Stimulated activated CD4-positive, alpha-beta T cell treated with anti-CD3 and anti-CD28 coated beads, Interleukin-1b, Interleukin-23, amount 100 ng/mL, for 24 hours (primary cell): ENCODE results near the gene PREX1.
"Not testable (repeated sequence)": the region's sequence is repeated elsewhere in the genome, so short reads cannot be mapped to it uniquely, and the experiment has no call there.

ENCODE experiments used
- DNase-seq, 4 experiments: peaks; one replicate each; pipeline ENCODE4 v3.0.0-alpha.2; 2020; ENCODE audit warnings: low read depth in 4 of 4, low spot score in 1 of 4

The PREX1 gene

GRCh38 chr20:48610996-48611395 is 216.8 kb downstream of the PREX1 start:
- DNase-seq, result no peak

- no peak for DNase-seq
Observed at GRCh38 chr20:48609491-48609978, 218.3 kb downstream of the PREX1 start.

DNA sequence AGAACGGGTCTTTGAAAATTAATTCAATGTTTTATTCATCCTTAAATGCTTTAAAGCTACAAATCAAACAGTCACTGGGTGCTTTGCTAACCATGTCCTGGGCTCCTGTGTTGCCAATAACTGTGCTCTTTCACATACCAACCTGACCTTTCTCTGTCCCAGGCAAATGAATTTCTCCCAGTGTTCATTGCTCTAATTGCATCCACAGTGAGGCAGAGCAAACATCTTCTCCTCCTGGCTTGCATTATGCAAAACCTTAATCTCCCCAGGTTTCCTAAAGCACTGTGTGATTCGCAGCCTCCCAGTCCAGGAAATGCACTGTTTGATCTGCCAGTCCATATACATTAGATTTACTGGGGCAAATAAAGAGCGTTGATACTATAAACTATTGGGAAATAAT is 219.0 kb downstream of the PREX1 start:
- no peak for DNase-seq

GRCh38 chr20:48607544-48607865 is 220.3 kb downstream of the PREX1 start:
- DNase-seq, result no peak

- no peak for DNase-seq
Observed at GRCh38 chr20:48606841-48607543, 220.8 kb downstream of the PREX1 start.

- DNase-seq, result no peak
Observed at GRCh38 chr20:48606172-48606840, 221.5 kb downstream of the PREX1 start.

DNA sequence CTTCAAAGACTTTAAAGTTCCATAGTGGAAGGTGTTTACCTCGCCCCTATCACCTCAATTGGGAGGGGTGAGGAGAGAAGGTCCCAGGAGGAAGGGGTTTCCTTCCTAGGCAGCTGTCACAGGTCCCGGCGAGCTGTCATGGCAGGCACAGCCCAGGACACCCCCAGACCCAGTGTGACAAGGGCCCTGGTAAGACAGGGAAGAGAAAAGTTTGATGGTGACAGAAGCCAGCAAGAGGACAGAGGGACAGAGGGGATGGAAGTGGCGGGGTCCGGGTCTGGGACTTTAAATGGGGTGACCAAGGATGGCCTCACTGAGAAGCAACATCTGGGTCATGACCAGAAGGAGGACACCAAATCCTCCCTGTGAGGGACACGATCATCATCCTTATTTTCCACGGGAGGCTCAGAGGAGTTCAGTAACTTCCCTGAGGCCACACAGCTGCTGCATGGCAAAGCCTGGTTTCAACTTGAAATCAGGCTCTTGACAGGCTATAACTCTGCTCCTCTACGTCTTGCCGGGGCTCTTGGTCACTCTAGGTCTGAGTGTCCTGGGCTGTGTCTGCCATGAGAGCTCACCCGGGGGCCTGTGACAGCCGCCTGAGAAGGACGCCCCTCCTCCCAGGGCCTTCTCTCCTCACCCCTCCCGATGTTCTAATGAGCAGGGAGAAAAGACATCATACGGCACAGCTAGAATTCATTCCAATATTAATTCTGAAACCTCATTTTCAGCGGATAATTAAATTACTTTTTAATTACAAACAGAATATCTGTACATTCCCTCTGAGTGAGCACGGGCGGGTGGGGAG is 222.2 kb downstream of the PREX1 start:
- DNase-seq, result no peak

DNA sequence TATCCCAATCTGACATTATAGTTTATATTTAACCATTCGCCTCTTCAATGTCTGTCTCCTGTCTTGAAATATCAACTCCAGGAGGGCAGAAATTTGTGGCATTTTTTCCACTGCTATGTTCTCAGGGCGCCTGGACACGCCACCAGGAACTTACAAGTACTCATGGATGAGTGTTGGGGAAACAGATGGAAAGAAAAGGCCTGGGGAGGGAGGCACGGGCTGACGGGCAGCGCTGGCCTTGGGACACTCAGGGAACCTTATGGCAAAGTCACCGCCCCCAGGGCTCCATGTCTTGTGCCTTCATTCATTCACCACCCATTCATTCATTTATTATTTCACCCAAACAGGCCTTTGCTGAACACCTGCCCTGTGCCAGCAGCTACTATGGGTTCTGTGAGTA is 222.9 kb downstream of the PREX1 start:
- no peak for DNase-seq

DNA sequence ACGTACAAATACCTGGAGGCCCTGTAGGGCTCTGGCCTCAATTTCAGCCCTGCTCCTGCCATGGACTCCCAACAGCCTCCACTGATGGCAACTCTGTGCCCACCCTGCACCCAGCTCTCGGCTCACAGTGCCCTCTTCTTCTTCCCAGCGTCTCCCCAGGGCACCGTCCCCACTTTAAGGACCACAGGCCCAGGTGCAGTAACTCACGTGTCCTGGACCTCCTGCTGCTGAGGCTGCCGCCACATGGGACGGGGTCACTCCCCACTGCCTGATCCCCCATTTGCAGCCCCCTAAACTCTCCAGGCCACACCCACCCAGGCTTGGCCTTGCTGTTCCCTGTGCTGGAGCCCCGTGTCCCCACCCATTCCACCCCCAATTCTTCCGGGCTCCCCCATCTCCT is 223.4 kb downstream of the PREX1 start:
- no peak for DNase-seq

DNA sequence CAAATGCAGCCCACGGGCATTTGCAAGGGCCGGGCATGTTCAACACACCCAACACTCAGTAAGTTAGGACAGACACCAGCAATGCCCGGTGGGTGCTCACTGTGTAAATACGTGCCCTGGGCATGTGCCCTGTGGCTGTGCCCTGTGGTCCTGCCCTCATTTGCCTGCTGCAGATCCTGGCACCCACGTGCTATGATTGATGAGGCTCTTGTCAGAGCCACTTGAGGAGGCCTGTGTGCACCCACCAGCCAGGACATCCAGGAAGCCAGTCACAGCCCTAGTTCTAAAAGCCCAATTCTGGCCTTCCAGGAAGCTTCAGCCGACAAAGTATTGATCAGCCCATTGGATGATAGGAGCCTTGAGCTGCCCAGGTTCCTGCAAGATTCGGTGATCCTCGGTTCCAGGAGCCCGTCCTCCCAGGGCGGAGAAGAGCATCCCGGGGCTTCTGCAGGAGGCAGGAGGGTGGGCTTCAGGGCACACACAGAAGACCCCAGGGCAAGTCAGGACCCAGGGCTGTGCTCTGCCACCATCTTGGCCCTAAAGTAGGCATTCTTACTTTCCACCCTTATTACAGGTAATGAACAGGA is 223.9 kb downstream of the PREX1 start:
- DNase-seq, result no peak

DNA sequence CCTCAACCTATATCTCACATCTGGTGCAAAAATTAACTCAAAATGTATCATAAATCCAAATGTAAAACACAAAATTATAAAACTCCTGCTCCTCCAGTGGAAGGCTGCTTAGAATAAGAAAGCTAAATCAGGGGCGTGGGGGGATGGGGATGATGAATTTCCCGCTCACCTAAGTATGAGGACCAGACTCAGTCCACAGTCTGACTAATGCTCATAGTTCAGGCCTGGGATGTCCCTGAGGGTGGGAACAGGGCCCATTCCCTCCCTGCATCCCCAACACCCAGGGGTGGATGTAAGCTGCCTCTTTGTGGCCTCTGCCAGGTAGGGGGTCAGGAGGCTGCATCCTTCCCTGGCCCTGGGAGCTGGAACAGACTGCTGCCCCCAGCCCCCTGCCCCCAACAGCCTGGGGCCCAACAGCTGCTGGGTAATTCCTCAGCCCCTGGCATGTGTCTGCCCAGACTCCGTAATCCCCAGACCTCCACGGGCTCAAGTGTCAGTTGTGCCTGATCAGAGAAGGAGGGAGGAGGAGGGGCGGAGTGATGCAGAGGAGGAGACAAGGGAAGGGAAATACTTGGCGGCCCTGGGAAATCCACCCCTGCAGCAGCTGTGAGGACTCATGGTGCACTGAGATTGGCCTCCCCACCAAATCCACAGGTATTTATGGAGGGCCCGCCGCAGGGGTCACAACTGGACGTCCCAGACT is 224.5 kb downstream of the PREX1 start:
- DNase-seq, result no peak

GRCh38 chr20:48601798-48602197 is 226.0 kb downstream of the PREX1 start:
- DNase-seq, result no peak

DNA sequence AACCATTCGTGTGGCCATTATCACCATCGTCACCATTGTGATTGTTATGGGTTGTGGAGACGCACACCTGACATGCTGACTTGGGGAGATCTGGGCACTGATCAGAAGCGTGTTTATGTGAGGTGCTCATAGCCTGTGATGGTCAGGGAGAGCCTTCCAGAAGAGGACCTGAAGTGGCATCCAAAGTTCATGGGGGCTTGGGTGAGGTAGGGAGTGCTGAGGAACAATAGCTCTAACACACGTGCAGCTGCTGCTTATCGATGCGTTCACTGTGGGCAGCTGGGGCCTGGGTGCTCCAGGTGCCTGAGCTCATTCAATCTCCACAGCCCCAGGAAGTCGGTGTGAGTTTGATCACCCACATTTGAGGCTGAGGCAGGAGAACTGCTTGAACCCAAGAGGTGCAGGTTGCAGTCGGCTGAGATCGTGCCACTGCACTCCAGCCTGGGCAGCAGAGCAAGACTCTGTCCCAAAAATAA is 227.3 kb downstream of the PREX1 start:
- no peak for DNase-seq

- DNase-seq, result no peak
Observed at GRCh38 chr20:48599748-48600469, 227.9 kb downstream of the PREX1 start.

GRCh38 chr20:48599106-48599747 is 228.6 kb downstream of the PREX1 start:
- DNase-seq, result no peak

- DNase-seq, result not testable (repeated sequence)
Observed at GRCh38 chr20:48598303-48598941, 229.4 kb downstream of the PREX1 start.

DNA sequence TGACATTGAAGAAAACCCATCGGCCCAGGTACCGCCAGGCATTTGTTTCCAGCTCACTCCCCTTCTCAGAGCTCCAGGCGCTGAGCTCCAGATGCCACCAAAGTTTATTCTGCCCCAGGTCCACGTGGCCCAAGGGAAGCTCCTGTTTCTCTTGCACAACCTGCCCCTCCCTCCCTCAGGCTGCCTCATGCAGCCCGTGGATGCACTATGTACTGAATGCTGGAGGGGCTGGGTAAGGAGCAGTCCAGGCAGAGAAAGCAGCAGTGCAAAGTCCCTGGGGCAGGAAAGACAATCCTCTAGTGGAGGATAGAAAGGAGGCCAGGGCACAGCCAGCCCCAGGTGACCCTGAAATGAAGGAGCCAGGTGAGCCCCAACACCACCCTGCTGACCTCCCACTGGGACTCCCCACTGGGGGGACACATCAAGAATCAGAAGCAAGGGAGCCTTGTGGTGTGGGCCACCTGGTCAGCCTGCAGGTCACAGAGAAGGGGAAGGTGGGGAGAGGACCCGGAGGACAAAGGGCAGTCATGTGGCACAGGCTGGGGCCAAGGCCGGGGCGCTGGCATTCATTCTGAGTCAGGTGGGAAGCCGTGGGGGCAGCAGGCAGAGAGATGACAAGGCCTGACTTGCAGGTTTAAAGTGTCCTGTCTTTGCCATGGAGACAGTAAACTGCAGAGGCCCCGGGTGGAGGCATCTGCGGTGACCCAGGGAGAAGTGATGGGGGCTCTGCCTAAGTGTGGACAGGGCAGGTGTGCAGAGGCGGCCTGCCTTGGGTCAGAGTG is 230.1 kb downstream of the PREX1 start:
- DNase-seq, result no peak

DNA sequence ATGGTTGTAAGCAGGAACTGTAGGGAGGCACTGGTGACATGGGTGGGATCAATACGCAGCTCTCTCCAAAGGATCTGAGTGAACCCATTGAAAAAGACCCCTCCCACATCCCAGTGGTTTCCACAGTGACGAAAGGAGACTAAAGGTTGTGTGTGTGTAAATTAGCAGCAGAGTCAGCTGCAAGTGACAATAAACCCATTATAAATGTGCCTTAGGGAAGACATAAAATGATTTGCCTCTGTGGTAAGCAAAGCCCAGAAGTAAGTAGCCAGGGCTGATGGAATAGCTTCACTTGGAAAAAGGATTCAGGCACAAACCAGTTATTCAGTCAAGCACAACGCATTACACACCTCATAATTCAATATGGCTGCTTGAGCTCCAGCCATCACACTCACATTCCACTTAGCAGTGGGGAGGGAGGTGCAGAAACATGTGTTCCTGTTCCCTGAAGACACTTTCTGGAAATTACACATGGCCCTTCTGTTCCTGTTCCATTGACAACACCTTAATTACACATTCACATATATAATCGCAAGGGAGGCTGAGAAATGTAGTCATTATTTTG is 231.4 kb downstream of the PREX1 start:
- DNase-seq, result no peak
